ENCODE results near the gene LRRC8D. TPM values are rescaled to one million over a fixed set of nuclear protein-coding genes. Genes with fewer than 3 reads are reported as not detected.

LRRC8D gene
- total RNA-seq, 1 experiment from 2014 or later = 15.0 TPM

DNA sequence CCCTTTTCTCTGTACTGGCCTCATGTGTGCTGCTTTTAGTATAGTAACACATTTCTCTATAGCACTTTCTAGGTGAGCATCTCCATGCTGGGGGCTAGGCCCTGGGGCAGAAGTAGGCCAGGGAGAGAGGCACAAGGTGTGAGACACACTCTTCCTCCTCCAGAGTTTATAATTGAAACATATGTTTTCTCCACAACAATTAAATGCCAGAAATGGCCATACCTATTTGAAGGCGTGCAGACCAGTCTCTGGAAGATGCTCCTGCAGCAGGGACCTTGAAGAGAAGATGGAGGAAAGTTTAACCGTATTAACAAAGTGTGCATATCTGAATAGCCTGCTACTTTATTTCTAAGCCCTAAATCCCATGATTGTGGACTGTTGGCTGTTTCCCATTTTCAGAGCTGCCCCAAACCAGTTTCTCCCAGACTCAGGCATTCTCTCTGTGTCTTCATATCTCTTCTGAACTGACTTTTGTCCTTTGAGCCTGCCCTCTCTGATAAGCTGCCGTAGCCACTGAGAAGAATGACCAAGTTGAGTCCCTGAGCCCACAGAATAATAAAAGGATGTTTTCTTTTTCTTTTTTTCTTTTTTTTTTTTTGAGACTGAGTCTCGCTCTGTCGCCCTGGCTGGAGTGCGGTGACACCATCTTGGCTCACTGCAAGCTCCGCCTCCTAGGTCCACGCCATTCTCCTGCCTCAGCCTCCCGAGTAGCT lies 81.3 kb downstream of the LRRC8D start:
- CTCF ChIA-PET = no interaction called here
- no peak for DNase-seq (ENCODE audit: low read depth, low spot score)
- Histone ChIP-seq H3K4me1 (ENCODE audit: control insufficient read depth in 1 of 2, insufficient read depth in 2 of 2, low read length in 2 of 2) (peaks cover 9 to 12% of the 10 kb centered on the region in 2 experiments), H3K4me3 (replicated peaks in 1 of 2; ENCODE audit: low read depth in 1 of 2, low read length in 2 of 2) (no peak overlapping the region), H2AFZ (ENCODE audit: low read depth, low read length, poor library complexity, severe bottlenecking) (no peak overlapping the region), H3K27ac (ENCODE audit: low read depth, low read length) (no peak overlapping the region), H3K9me2 (ENCODE audit: insufficient read depth) (no peaks in the 10 kb centered on the region), H3K36me3 (ENCODE audit: control insufficient read depth in 1 of 2, insufficient read depth in 2 of 2, low read length in 2 of 2) (no peaks in the 10 kb centered on the region), H3K4me2 (ENCODE audit: low read length) (no peak overlapping the region), H3K9ac (ENCODE audit: low read length) (no peak overlapping the region), H3K79me2 (ENCODE audit: insufficient read depth, low read length) (no peaks in the 10 kb centered on the region), H3K9me3 (ENCODE audit: control insufficient read depth in 1 of 2, insufficient read depth in 1 of 2, low read depth in 1 of 2, low read length in 2 of 2) (no peaks in the 10 kb centered on the region), H3K27me3 (ENCODE audit: insufficient read depth, low read length) (no peaks in the 10 kb centered on the region), H4K20me1 (ENCODE audit: insufficient read depth) (no peaks in the 10 kb centered on the region)
- TF ChIP-seq FOSL1 (IDR thresholded peaks at IDR 0.05; ENCODE audit: low read depth) = no peak
- RAD21 ChIA-PET (ENCODE audit: low non-redundant PET in 1 of 2, low total read pairs in 2 of 2, uncharacterized antibody in 2 of 2, unreplicated experiment in 2 of 2) = no interaction called here
- BruUV-seq (replicated peaks) = no TSS peak
- ATAC-seq = no peak
- POLR2A ChIA-PET = no interaction called here
- intact Hi-C loops (cut with micrococcal nuclease) = no loop called here

DNA sequence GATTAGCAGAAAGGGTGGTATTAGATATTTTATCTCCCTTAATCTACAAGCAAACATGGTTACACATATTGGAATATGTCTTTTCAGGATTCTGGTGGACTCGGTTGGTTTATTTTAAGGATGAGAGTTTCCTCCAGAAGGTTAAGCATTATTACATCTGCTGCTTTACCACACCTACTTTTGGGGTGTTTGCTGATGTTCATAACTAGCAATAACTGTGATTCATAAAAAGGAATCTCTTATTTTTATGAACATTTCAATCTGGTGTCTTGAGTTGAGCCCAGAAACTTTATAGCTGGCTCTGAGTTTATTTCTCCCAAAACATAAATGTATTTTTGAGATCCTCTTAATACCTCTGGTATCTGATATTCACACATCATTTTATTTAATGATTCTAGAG lies 82.7 kb downstream of the LRRC8D start:
- Histone ChIP-seq H3K4me2 (ENCODE audit: low read length) (no peak overlapping the region), H4K20me1 (ENCODE audit: insufficient read depth) (no peaks in the 10 kb centered on the region), H2AFZ (ENCODE audit: low read depth, low read length, poor library complexity, severe bottlenecking) (no peak overlapping the region), H3K4me3 (replicated peaks in 1 of 2; ENCODE audit: low read depth in 1 of 2, low read length in 2 of 2) (no peak overlapping the region), H3K27me3 (ENCODE audit: insufficient read depth, low read length) (no peaks in the 10 kb centered on the region), H3K27ac (ENCODE audit: low read depth, low read length) (no peak overlapping the region), H3K4me1 (ENCODE audit: control insufficient read depth in 1 of 2, insufficient read depth in 2 of 2, low read length in 2 of 2) (peaks cover 9 to 26% of the 10 kb centered on the region in 2 experiments), H3K9me3 (ENCODE audit: control insufficient read depth in 1 of 2, insufficient read depth in 1 of 2, low read depth in 1 of 2, low read length in 2 of 2) (no peaks in the 10 kb centered on the region), H3K79me2 (ENCODE audit: insufficient read depth, low read length) (no peaks in the 10 kb centered on the region), H3K9me2 (ENCODE audit: insufficient read depth) (no peaks in the 10 kb centered on the region), H3K9ac (ENCODE audit: low read length) (no peak overlapping the region), H3K36me3 (ENCODE audit: control insufficient read depth in 1 of 2, insufficient read depth in 2 of 2, low read length in 2 of 2) (no peaks in the 10 kb centered on the region)
- BruUV-seq (replicated peaks) = no TSS peak
- intact Hi-C loops (cut with micrococcal nuclease) = no loop called here
- ATAC-seq (no peak), DNase-seq (ENCODE audit: low read depth, low spot score) (no peak)
- ChIA-PET CTCF (no interaction called here), POLR2A (no interaction called here), RAD21 (ENCODE audit: low non-redundant PET in 1 of 2, low total read pairs in 2 of 2, uncharacterized antibody in 2 of 2, unreplicated experiment in 2 of 2) (no interaction called here)
- TF ChIP-seq CEBPB (IDR thresholded peaks at IDR 0.05; ENCODE audit: low read depth) (no peak), EGR1 (IDR thresholded peaks at IDR 0.05; ENCODE audit: low read depth) (no peak), POLR2A (IDR thresholded peaks at IDR 0.05; ENCODE audit: borderline replicate concordance, extremely low read depth, insufficient read depth, insufficient read length) (no peak), RAD21 (IDR thresholded peaks at IDR 0.05; ENCODE audit: low read depth) (no peak), EZH2 (IDR thresholded peaks at IDR 0.05) (no peak), ELF1 (IDR thresholded peaks at IDR 0.05; ENCODE audit: borderline replicate concordance, low read depth) (no peak), SRF (IDR thresholded peaks at IDR 0.05; ENCODE audit: low read depth) (no peak), POLR2AphosphoS5 (IDR thresholded peaks at IDR 0.05; ENCODE audit: low read depth, low read length) (no peak), TCF7L2 (IDR thresholded peaks at IDR 0.05; ENCODE audit: borderline replicate concordance, extremely low read depth, insufficient read depth, insufficient read length) (no peak)
- TF ChIP-seq, protein P1, sequence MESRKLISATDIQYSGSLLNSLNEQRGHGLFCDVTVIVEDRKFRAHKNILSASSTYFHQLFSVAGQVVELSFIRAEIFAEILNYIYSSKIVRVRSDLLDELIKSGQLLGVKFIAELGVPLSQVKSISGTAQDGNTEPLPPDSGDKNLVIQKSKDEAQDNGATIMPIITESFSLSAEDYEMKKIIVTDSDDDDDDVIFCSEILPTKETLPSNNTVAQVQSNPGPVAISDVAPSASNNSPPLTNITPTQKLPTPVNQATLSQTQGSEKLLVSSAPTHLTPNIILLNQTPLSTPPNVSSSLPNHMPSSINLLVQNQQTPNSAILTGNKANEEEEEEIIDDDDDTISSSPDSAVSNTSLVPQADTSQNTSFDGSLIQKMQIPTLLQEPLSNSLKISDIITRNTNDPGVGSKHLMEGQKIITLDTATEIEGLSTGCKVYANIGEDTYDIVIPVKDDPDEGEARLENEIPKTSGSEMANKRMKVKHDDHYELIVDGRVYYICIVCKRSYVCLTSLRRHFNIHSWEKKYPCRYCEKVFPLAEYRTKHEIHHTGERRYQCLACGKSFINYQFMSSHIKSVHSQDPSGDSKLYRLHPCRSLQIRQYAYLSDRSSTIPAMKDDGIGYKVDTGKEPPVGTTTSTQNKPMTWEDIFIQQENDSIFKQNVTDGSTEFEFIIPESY (IDR thresholded peaks at IDR 0.05; ENCODE audit: extremely low read depth, insufficient replicate concordance, low read length) = no peak
- TF ChIP-seq, protein P2, sequence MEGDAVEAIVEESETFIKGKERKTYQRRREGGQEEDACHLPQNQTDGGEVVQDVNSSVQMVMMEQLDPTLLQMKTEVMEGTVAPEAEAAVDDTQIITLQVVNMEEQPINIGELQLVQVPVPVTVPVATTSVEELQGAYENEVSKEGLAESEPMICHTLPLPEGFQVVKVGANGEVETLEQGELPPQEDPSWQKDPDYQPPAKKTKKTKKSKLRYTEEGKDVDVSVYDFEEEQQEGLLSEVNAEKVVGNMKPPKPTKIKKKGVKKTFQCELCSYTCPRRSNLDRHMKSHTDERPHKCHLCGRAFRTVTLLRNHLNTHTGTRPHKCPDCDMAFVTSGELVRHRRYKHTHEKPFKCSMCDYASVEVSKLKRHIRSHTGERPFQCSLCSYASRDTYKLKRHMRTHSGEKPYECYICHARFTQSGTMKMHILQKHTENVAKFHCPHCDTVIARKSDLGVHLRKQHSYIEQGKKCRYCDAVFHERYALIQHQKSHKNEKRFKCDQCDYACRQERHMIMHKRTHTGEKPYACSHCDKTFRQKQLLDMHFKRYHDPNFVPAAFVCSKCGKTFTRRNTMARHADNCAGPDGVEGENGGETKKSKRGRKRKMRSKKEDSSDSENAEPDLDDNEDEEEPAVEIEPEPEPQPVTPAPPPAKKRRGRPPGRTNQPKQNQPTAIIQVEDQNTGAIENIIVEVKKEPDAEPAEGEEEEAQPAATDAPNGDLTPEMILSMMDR (IDR thresholded peaks at IDR 0.05 in 2 of 3, conservative IDR thresholded peaks at IDR 0.05 in 1 of 3; ENCODE audit: borderline replicate concordance in 1 of 3, insufficient read depth in 1 of 3, low read depth in 2 of 3, low read length in 2 of 3) = no peak
- TF ChIP-seq, protein P3, sequence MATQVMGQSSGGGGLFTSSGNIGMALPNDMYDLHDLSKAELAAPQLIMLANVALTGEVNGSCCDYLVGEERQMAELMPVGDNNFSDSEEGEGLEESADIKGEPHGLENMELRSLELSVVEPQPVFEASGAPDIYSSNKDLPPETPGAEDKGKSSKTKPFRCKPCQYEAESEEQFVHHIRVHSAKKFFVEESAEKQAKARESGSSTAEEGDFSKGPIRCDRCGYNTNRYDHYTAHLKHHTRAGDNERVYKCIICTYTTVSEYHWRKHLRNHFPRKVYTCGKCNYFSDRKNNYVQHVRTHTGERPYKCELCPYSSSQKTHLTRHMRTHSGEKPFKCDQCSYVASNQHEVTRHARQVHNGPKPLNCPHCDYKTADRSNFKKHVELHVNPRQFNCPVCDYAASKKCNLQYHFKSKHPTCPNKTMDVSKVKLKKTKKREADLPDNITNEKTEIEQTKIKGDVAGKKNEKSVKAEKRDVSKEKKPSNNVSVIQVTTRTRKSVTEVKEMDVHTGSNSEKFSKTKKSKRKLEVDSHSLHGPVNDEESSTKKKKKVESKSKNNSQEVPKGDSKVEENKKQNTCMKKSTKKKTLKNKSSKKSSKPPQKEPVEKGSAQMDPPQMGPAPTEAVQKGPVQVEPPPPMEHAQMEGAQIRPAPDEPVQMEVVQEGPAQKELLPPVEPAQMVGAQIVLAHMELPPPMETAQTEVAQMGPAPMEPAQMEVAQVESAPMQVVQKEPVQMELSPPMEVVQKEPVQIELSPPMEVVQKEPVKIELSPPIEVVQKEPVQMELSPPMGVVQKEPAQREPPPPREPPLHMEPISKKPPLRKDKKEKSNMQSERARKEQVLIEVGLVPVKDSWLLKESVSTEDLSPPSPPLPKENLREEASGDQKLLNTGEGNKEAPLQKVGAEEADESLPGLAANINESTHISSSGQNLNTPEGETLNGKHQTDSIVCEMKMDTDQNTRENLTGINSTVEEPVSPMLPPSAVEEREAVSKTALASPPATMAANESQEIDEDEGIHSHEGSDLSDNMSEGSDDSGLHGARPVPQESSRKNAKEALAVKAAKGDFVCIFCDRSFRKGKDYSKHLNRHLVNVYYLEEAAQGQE (IDR thresholded peaks at IDR 0.05; ENCODE audit: low read depth) = no peak

Data from HCT116 (cell line).